GM12801 (cell line): ENCODE results near the gene GPR55.

Source experiments
- CTCF ChIP-seq: IDR thresholded peaks from one replicate; pipeline ENCODE4 v1.5.1; 2011; ENCODE audit warnings: control low read depth; ENCODE audit not compliant: insufficient read length; ENCODE audit errors: extremely low read depth

GPR55 gene

GRCh38 chr2:230947908-230948365 is 22.9 kb upstream of the GPR55 start:
- no peak for TF ChIP-seq CTCF

DNA sequence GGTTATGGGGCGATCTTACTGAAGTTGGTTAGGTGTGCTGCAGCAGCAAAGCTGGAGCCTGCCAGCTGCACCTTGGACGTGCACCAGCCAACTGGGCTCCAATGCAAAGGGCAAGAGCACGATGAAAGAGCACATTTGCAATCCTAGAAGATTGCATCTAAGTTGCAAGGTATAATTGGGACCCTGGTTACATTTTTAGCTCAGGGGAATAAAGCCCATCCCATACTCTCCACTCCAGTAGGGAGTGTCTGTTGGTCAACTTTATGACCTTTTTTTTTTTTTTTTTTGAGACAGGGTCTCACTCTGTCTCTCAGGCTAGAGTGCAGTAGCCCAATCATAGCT is 22.2 kb upstream of the GPR55 start:
- no peak for TF ChIP-seq CTCF

DNA sequence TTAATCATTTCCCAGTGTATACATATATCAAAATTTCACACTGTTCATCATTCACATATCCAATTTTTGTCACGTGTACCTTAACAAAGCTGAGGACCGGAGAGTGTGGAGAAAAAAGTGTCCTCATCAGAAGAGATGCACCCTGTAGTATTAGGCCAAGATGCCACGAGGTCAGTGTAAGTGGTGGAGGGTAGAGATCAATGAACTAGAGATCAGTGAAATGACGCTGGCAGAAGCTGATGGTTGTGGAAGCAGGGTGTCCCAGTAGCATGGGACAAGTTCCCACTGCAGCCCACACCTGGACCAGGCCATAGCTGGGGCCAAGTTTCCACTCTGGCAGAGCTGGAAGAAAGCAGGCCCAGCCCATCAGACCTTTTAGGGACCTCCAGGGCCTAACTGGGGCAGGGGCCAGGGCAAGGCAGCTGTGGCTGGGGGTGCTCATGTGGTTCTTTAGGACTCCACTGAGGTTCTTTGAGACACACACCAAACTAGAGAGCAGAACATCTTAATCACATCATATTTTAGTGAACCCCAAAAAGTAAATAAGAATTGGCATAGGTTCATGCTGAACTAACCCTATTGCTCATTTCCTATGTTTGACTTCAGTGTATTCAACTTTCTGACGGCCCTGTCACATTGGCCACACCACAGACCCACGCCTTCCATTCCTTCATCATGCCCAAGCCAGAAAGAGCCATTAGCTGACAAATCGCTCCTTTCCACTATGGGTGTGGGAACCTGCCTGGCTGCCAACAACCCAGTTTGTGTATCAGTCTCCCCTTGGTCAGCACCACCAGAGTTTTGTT is 21.6 kb upstream of the GPR55 start:
- TF ChIP-seq CTCF = no peak

- TF ChIP-seq CTCF = no peak
These were observed 19.8 kb upstream of the GPR55 start for GRCh38 chr2:230944757-230945372.

- TF ChIP-seq CTCF = no peak
These were observed 19.1 kb upstream of the GPR55 start for GRCh38 chr2:230944123-230944653.

DNA sequence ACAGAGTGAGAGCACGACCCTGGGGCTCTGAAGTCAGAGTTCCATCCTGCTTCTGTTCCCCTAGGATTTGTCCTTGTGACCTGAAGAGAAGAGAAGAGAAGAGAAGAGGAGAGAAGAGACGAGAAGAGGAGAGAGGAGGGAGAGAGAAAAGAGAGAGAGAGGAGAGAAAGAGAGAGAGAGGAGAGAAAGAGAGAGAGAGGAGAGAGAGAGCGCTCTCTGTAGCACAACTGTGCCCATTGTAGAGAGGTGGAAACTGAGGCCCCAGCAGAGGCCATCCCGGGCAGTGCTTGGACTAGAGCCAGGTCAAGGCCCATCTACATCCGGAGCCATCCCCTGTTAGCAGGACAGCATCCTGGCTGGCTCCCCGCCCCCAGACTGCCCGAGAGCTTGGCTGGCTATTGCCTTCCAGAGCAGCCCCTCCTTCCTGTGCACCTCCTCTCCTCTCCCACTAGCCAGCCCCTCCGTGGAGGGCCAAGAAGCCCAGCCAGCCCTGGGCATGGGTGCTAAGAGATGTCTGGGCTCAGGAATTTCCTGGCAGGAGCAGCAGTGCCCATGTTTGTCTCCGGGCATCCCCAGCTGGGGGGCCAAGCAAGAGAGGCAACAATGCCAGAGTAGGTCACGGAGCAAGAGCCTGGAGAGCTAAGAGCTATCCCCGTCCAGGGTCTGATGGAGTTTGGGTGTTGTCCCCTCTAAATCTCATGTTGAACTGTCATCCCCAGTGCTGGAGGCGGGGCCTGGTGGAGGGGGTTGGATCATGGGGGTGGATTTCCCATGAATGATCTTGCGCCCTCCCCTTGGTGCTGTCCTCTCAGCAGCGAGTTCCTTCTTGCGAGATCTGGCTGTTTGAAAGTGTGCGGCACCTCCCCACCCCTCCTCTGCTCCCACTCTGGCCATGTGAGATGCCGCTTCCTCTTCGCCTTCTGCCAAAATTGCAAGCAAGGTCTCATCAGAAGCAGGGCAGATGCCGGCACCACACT is 18.2 kb upstream of the GPR55 start:
- no peak for TF ChIP-seq CTCF

GRCh38 chr2:230942371-230942770 is 17.3 kb upstream of the GPR55 start:
- TF ChIP-seq CTCF = no peak
